Measurements from ENCODE around the gene DDB1. TPM values are rescaled to one million over a fixed set of nuclear protein-coding genes. Genes with fewer than 3 reads are reported as not detected.

The DDB1 gene
- total RNA-seq, 2 donors from 2014 or later = 147 to 184 TPM

- DNase-seq (no peak), ATAC-seq (no peak)
- Mint-ChIP-seq H3K36me3 (ENCODE audit: low read depth) (peaks cover 2% of the 10 kb centered on the region), H3K4me3 (no peak overlapping the region), H3K27ac (no peak overlapping the region), H3K4me1 (peaks cover 3% of the 10 kb centered on the region), H3K27me3 (peaks cover 22% of the 10 kb centered on the region)
- H3K9me3 ChIP-seq (ENCODE audit: control insufficient read depth, low read length, poor library complexity, severe bottlenecking) = no peaks in the 10 kb centered on the region
Measured at GRCh38 chr11:61273178-61274078, 59.5 kb downstream of the DDB1 start.

GRCh38 chr11:61272731-61273130 is 60.2 kb downstream of the DDB1 start:
- no peaks in the 10 kb centered on the region for H3K9me3 ChIP-seq (ENCODE audit: control insufficient read depth, low read length, poor library complexity, severe bottlenecking)
- Mint-ChIP-seq H3K4me3 (no peak overlapping the region), H3K27ac (no peak overlapping the region), H3K27me3 (peaks cover 17% of the 10 kb centered on the region), H3K36me3 (ENCODE audit: low read depth) (no peaks in the 10 kb centered on the region), H3K4me1 (peaks cover 3% of the 10 kb centered on the region)
- no peak for DNase-seq
- no peak for ATAC-seq

GRCh38 chr11:61270354-61271076 is 62.4 kb downstream of the DDB1 start:
- H3K4me3 Mint-ChIP-seq = no peak overlapping the region
- DNase-seq = no peak
- H3K27me3 Mint-ChIP-seq = peaks cover 17% of the 10 kb centered on the region
- H3K36me3 Mint-ChIP-seq (ENCODE audit: low read depth) = no peaks in the 10 kb centered on the region
- ATAC-seq = no peak
- no peaks in the 10 kb centered on the region for H3K9me3 ChIP-seq (ENCODE audit: control insufficient read depth, low read length, poor library complexity, severe bottlenecking)
- H3K4me1 Mint-ChIP-seq = peaks cover 3% of the 10 kb centered on the region
- H3K27ac Mint-ChIP-seq = no peak overlapping the region

- no peak for DNase-seq
- peaks cover 3% of the 10 kb centered on the region for H3K4me1 Mint-ChIP-seq
Measured at GRCh38 chr11:61268588-61269250, 64.2 kb downstream of the DDB1 start.

GRCh38 chr11:61267437-61267841 is 65.5 kb downstream of the DDB1 start:
- DNase-seq (no peak), ATAC-seq (no peak)
- H3K27ac Mint-ChIP-seq = no peak overlapping the region
- no peaks in the 10 kb centered on the region for H3K36me3 Mint-ChIP-seq (ENCODE audit: low read depth)
- H3K4me1 Mint-ChIP-seq = peaks cover 3% of the 10 kb centered on the region
- H3K4me3 Mint-ChIP-seq = no peak overlapping the region
- H3K9me3 ChIP-seq (ENCODE audit: control insufficient read depth, low read length, poor library complexity, severe bottlenecking) = no peaks in the 10 kb centered on the region
- peaks cover 13% of the 10 kb centered on the region for H3K27me3 Mint-ChIP-seq

More at GRCh38 chr11:61268588-61269250, 64.2 kb downstream of the DDB1 start:
- H3K36me3 Mint-ChIP-seq (ENCODE audit: low read depth) = no peaks in the 10 kb centered on the region
- ATAC-seq = no peak
- no peaks in the 10 kb centered on the region for H3K9me3 ChIP-seq (ENCODE audit: control insufficient read depth, low read length, poor library complexity, severe bottlenecking)
- H3K27me3 Mint-ChIP-seq = peaks cover 9% of the 10 kb centered on the region
- H3K27ac Mint-ChIP-seq = no peak overlapping the region
- no peak overlapping the region for H3K4me3 Mint-ChIP-seq

GRCh38 chr11:61266602-61267001 is 66.3 kb downstream of the DDB1 start:
- ATAC-seq (no peak), DNase-seq (no peak)
- no peaks in the 10 kb centered on the region for H3K9me3 ChIP-seq (ENCODE audit: control insufficient read depth, low read length, poor library complexity, severe bottlenecking)
- H3K4me1 Mint-ChIP-seq = peaks cover 3% of the 10 kb centered on the region
- H3K4me3 Mint-ChIP-seq = no peak overlapping the region
- no peaks in the 10 kb centered on the region for H3K36me3 Mint-ChIP-seq (ENCODE audit: low read depth)
- no peak overlapping the region for H3K27ac Mint-ChIP-seq
- peaks cover 13% of the 10 kb centered on the region for H3K27me3 Mint-ChIP-seq

- H3K36me3 Mint-ChIP-seq (ENCODE audit: low read depth) = no peaks in the 10 kb centered on the region
- no peak overlapping the region for H3K4me3 Mint-ChIP-seq
- peaks cover 19% of the 10 kb centered on the region for H3K27me3 Mint-ChIP-seq
- ATAC-seq (no peak), DNase-seq (no peak)
- H3K27ac Mint-ChIP-seq = no peak overlapping the region
- H3K9me3 ChIP-seq (ENCODE audit: control insufficient read depth, low read length, poor library complexity, severe bottlenecking) = no peaks in the 10 kb centered on the region
- peaks cover 3% of the 10 kb centered on the region for H3K4me1 Mint-ChIP-seq
Measured at GRCh38 chr11:61265357-61265756, 67.5 kb downstream of the DDB1 start.

GRCh38 chr11:61264795-61265194 is 68.1 kb downstream of the DDB1 start:
- Mint-ChIP-seq H3K36me3 (ENCODE audit: low read depth) (no peaks in the 10 kb centered on the region), H3K4me3 (no peak overlapping the region), H3K4me1 (no peaks in the 10 kb centered on the region), H3K27ac (peak overlapping the region; percentile 66), H3K27me3 (peaks cover 20% of the 10 kb centered on the region)
- ATAC-seq (no peak), DNase-seq (no peak)
- no peaks in the 10 kb centered on the region for H3K9me3 ChIP-seq (ENCODE audit: control insufficient read depth, low read length, poor library complexity, severe bottlenecking)

GRCh38 chr11:61264371-61264770 is 68.5 kb downstream of the DDB1 start:
- no peaks in the 10 kb centered on the region for H3K36me3 Mint-ChIP-seq (ENCODE audit: low read depth)
- ATAC-seq = no peak
- H3K4me1 Mint-ChIP-seq = no peaks in the 10 kb centered on the region
- no peak for DNase-seq
- no peak overlapping the region for H3K4me3 Mint-ChIP-seq
- H3K27ac Mint-ChIP-seq = peak overlapping the region; percentile 66
- H3K9me3 ChIP-seq (ENCODE audit: control insufficient read depth, low read length, poor library complexity, severe bottlenecking) = no peaks in the 10 kb centered on the region
- peaks cover 20% of the 10 kb centered on the region for H3K27me3 Mint-ChIP-seq

GRCh38 chr11:61259363-61259762 is 73.5 kb downstream of the DDB1 start:
- no peaks in the 10 kb centered on the region for H3K9me3 ChIP-seq (ENCODE audit: control insufficient read depth, low read length, poor library complexity, severe bottlenecking)
- H3K27me3 Mint-ChIP-seq = peaks cover 16% of the 10 kb centered on the region
- H3K36me3 Mint-ChIP-seq (ENCODE audit: low read depth) = no peaks in the 10 kb centered on the region
- DNase-seq = no peak
- H3K27ac Mint-ChIP-seq = no peak overlapping the region
- peaks cover 2% of the 10 kb centered on the region for H3K4me1 Mint-ChIP-seq
- no peak for ATAC-seq
- H3K4me3 Mint-ChIP-seq = no peak overlapping the region

GRCh38 chr11:61258546-61258945 is 74.4 kb downstream of the DDB1 start:
- H3K9me3 ChIP-seq (ENCODE audit: control insufficient read depth, low read length, poor library complexity, severe bottlenecking) = no peaks in the 10 kb centered on the region
- Mint-ChIP-seq H3K27me3 (peaks cover 13% of the 10 kb centered on the region), H3K27ac (no peak overlapping the region), H3K4me1 (peaks cover 2% of the 10 kb centered on the region), H3K36me3 (ENCODE audit: low read depth) (no peaks in the 10 kb centered on the region), H3K4me3 (no peak overlapping the region)
- no peak for ATAC-seq
- no peak for DNase-seq

- Mint-ChIP-seq H3K4me1 (peaks cover 2% of the 10 kb centered on the region), H3K27me3 (peaks cover 17% of the 10 kb centered on the region), H3K4me3 (no peak overlapping the region), H3K27ac (no peak overlapping the region), H3K36me3 (ENCODE audit: low read depth) (no peaks in the 10 kb centered on the region)
- ATAC-seq (no peak), DNase-seq (no peak)
- H3K9me3 ChIP-seq (ENCODE audit: control insufficient read depth, low read length, poor library complexity, severe bottlenecking) = no peaks in the 10 kb centered on the region
Measured at GRCh38 chr11:61256710-61257482, 76.0 kb downstream of the DDB1 start.

Data from T-helper 17 cell (primary cell).